ENCODE results near the gene BHLHE41. TPM values are rescaled to one million over a fixed set of nuclear protein-coding genes. Genes with fewer than 3 reads are reported as not detected.

BHLHE41 gene
- polyA plus RNA-seq, 1 of the 3 experiments (the other 2 are of a cell fraction): 16.1 TPM

DNA sequence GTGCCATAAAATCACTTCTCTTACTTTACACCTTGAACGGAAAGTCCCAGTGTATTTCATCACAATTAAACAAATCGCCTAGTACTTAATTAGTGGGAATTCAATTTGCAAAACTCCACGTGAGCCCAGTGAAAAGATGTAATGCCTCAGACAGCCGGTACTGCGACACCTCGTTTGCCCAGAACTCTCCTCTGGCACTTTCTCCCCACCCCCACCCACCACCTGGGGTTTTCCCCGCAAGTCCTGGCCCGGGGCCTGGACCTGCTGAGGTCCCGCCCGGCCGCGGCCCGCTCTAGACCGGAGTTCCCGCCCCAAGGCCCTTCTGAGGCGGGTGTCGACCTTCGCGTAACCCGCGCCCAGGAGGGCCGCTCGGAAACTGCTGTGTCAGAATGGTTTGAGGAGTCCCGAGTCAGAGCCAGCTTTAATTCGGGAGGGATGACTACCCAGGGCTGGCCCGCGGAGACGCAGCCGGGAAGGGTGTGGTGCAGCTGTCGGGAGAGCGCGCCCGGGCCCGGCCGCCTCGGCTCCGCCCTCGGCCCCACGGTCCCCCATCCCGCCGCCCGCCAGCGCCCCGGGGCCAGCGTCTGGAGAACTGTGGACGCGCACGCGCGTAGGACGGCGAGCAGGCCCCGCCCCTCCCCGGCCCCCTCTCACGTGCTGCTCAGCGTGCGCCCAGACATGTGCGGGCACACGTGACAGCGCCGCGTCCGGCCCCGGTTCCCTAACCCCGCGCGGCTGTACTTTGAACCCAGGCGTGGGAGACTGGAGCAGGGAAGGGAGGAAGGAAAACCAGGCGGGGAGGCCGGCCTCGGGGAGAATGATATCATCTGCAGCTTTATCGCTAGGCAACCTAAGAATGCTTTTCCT, 10.8 kb downstream of the BHLHE41 start (continued):
- TF ChIP-seq RAD21 (IDR thresholded peaks at IDR 0.05; ENCODE audit: low read length): no peak; the same call in 1 of the 2 replicates
- no peak for TF ChIP-seq MEF2A (IDR thresholded peaks at IDR 0.05; ENCODE audit: borderline replicate concordance, low read depth)
- peak; percentile 61; the same call in 1 of the 2 replicates for TF ChIP-seq USF2 (IDR thresholded peaks at IDR 0.05; ENCODE audit: borderline replicate concordance, low read depth, low read length)
- no peak for TF ChIP-seq GABPA (IDR thresholded peaks at IDR 0.05; ENCODE audit: low read depth)
- peak; percentile 99 for TF ChIP-seq MAX (IDR thresholded peaks at IDR 0.05; ENCODE audit: low read depth)
- no peak for TF ChIP-seq FOSL2 (IDR thresholded peaks at IDR 0.05; ENCODE audit: borderline replicate concordance, low read depth)
- no peak for TF ChIP-seq FOXJ3 (CRISPR knock-in tag; IDR thresholded peaks at IDR 0.05)
- no peak for TF ChIP-seq YY1 (IDR thresholded peaks at IDR 0.05; ENCODE audit: low read depth)
- TF ChIP-seq CTCF (IDR thresholded peaks at IDR 0.05): peak; percentile 33; the same call in 1 of the 2 replicates

DNA sequence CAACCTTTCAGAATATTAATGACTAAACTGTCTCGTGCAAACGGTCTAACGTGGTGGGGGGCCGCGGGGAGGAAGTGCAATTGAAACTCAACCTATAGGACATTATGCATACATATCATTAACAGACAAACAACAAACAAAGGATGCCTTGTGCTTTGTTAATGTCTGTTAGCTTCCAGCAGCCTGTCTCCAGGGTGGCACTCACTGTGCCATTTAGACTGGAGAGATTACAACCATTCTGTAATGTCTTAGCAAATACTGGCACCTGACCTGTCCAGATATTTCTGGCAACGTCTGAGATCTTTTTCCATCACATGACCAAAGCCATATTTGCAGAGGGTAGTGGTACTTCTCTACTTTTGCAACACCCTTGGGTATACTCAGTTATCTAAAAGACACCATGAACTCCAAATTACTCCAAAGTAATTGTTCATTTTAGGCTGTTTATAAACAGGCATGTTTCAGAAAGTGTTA, 11.6 kb downstream of the BHLHE41 start:
- no peak overlapping the region for H3K27ac ChIP-seq (ENCODE audit: low read depth in 2 of 2, low read length in 1 of 2)
- no peak overlapping the region for H2AFZ ChIP-seq (ENCODE audit: low read depth)
- peaks cover 0 to 12% of the 10 kb centered on the region in 2 experiments; a peak in 2 of 4 replicates for H3K4me1 ChIP-seq (ENCODE audit: control insufficient read depth in 1 of 2, insufficient read depth in 2 of 2, low read depth in 1 of 2, low read length in 1 of 2)
- H3K9ac ChIP-seq: no peak overlapping the region; the same call in 1 of the 2 replicates
- H3K4me3 ChIP-seq (ENCODE audit: low read depth in 2 of 2, low read length in 1 of 2): peak overlapping the region in 1 of 2 experiments; percentile 58; a peak in 1 of 4 replicates
- H3K9me2 ChIP-seq: no peaks in the 10 kb centered on the region
- POLR2A ChIA-PET: no interaction called here
- H3K4me2 ChIP-seq: peak overlapping the region; percentile 70
- no peaks in the 10 kb centered on the region for H3K79me2 ChIP-seq (ENCODE audit: insufficient read depth)
- no peaks in the 10 kb centered on the region for H4K20me1 ChIP-seq (ENCODE audit: insufficient read depth)
- TF ChIP-seq REST (IDR thresholded peaks at IDR 0.05; ENCODE audit: low read depth, low read length) (no peak), RFX5 (IDR thresholded peaks at IDR 0.05; ENCODE audit: low read length) (no peak), RXRA (IDR thresholded peaks at IDR 0.05; ENCODE audit: borderline replicate concordance, low read depth) (no peak), ELF1 (IDR thresholded peaks at IDR 0.05) (no peak), GABPA (IDR thresholded peaks at IDR 0.05; ENCODE audit: low read depth) (no peak), ZBTB33 (IDR thresholded peaks at IDR 0.05; ENCODE audit: borderline replicate concordance, low read depth) (no peak), TCF12 (IDR thresholded peaks at IDR 0.05) (no peak), TAF1 (IDR thresholded peaks at IDR 0.05; ENCODE audit: borderline replicate concordance, low read depth, low read length) (no peak), FOXJ3 (CRISPR knock-in tag; IDR thresholded peaks at IDR 0.05) (no peak), RAD21 (IDR thresholded peaks at IDR 0.05; ENCODE audit: low read length) (no peak), TEAD4 (IDR thresholded peaks at IDR 0.05; ENCODE audit: borderline replicate concordance, insufficient read depth) (no peak), POLR2AphosphoS5 (IDR thresholded peaks at IDR 0.05; ENCODE audit: low read depth, low read length) (no peak), FOSL2 (IDR thresholded peaks at IDR 0.05; ENCODE audit: borderline replicate concordance, low read depth) (no peak), CHD2 (IDR thresholded peaks at IDR 0.05; ENCODE audit: low read length, partially characterized antibody) (no peak)
- TF ChIP-seq, protein P1, sequence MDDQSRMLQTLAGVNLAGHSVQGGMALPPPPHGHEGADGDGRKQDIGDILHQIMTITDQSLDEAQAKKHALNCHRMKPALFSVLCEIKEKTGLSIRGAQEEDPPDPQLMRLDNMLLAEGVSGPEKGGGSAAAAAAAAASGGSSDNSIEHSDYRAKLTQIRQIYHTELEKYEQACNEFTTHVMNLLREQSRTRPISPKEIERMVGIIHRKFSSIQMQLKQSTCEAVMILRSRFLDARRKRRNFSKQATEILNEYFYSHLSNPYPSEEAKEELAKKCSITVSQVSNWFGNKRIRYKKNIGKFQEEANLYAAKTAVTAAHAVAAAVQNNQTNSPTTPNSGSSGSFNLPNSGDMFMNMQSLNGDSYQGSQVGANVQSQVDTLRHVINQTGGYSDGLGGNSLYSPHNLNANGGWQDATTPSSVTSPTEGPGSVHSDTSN (IDR thresholded peaks at IDR 0.05): no peak
- H3F3A ChIP-seq (replicated peaks; ENCODE audit: insufficient read depth): peaks cover 4% of the 10 kb centered on the region
- no peaks in the 10 kb centered on the region for H3K27me3 ChIP-seq (ENCODE audit: insufficient read depth)
- no peaks in the 10 kb centered on the region for H3K9me3 ChIP-seq
- CTCF ChIA-PET: interaction anchor here (0.6 to 1.0 kb wide), 2 partner anchors 154 to 501 kb away, joined by 3 read pairs; no protein-coding TSS in a partner anchor
- 83% methylated on average over 6 of the region's 6 CpGs for WGBS (ENCODE audit: low lambda C conversion rate)
- no peak for DNase-seq
- no peaks in the 10 kb centered on the region for H3K36me3 ChIP-seq (replicated peaks in 1 of 2; ENCODE audit: control insufficient read depth in 1 of 2, insufficient read depth in 2 of 2, low read length in 1 of 2)
